WTC11 (cell line): ENCODE measurements around the gene RBM38. TPM values are rescaled to one million over a fixed set of nuclear protein-coding genes. Genes with fewer than 3 reads are reported as not detected.

Source experiments
- ATAC-seq: fragments of 200-7000 bp; cut with Tn5 transposase; 2 replicates; pipeline ENCODE4 v1.10.0; 2021; ENCODE audit warnings: mild to moderate bottlenecking, moderate library complexity
- CTCF ChIA-PET: fragments of 300-600 bp; sonication (Branson Sonifier 250); formaldehyde crosslinking; loops from one replicate; lab custom pipeline; 2021; ENCODE audit warnings: antibody characterized with exemption; lab: Charles Lee
- POLR2A ChIA-PET: fragments of 350-600 bp; sonication (Branson Sonifier 250); formaldehyde crosslinking; loops from one replicate; lab custom pipeline; 2021; ENCODE audit warnings: antibody characterized with exemption; lab: Charles Lee
- DNase-seq: peaks from one replicate; pipeline ENCODE4 v3.0.0; 2021; ENCODE audit warnings: low spot score
- H3K27ac Mint-ChIP-seq: 2 replicates; pipeline ENCODE4 v1.8.0; 2021; ENCODE audit warnings: mixed read lengths
- H3K27me3 Mint-ChIP-seq: 2 replicates; pipeline ENCODE4 v1.8.0; 2021; ENCODE audit warnings: low read depth, mild to moderate bottlenecking, moderate library complexity, mixed read lengths
- H3K36me3 Mint-ChIP-seq: 2 replicates; pipeline ENCODE4 v1.8.0; 2021; ENCODE audit warnings: mixed read lengths
- H3K4me1 Mint-ChIP-seq: 2 replicates; pipeline ENCODE4 v1.8.0; 2022; ENCODE audit warnings: mixed read lengths
- H3K4me3 Mint-ChIP-seq: 2 replicates; pipeline ENCODE4 v1.8.0; 2021; ENCODE audit warnings: mild to moderate bottlenecking, moderate library complexity, mixed read lengths
- H3K9me3 Mint-ChIP-seq: 2 replicates; pipeline ENCODE4 v1.8.0; 2021; ENCODE audit warnings: mixed read lengths
- ARID4B ChIP-seq: sonication (generic); formaldehyde crosslinking; IDR thresholded peaks from 2 replicates; pipeline ENCODE4 v1.8.0; 2023; ENCODE audit warnings: missing genetic modification reagents, mild to moderate bottlenecking, borderline replicate concordance
- CTCF ChIP-seq: fragments of 200-600 bp; IDR thresholded peaks from 2 replicates; pipeline ENCODE4 v1.8.0; 2022; ENCODE audit warnings: antibody characterized with exemption
- E2F1 ChIP-seq: sonication (generic); formaldehyde crosslinking; IDR thresholded peaks from 2 replicates; pipeline ENCODE4 v1.8.0; 2022; ENCODE audit warnings: mild to moderate bottlenecking, missing genetic modification reagents
- ELF4 ChIP-seq: sonication (generic); formaldehyde crosslinking; IDR thresholded peaks from 2 replicates; pipeline ENCODE4 v1.8.1; 2022; ENCODE audit warnings: low read depth, mild to moderate bottlenecking, moderate library complexity, missing genetic modification reagents
- ETV6 ChIP-seq: sonication (generic); formaldehyde crosslinking; IDR thresholded peaks from 2 replicates; pipeline ENCODE4 v1.8.1; 2022; ENCODE audit warnings: mild to moderate bottlenecking, missing genetic modification reagents
- FOXK1 ChIP-seq: sonication (generic); formaldehyde crosslinking; IDR thresholded peaks from 2 replicates; pipeline ENCODE4 v1.8.0; 2022; ENCODE audit warnings: mild to moderate bottlenecking, moderate library complexity, missing genetic modification reagents
- NFATC4 ChIP-seq: fragments of 250-450 bp; sonication (Bioruptor Pico); IDR thresholded peaks from 2 replicates; pipeline ENCODE4 v1.9.0; 2021; ENCODE audit warnings: mild to moderate bottlenecking
- NFE2L1 ChIP-seq: sonication (generic); formaldehyde crosslinking; IDR thresholded peaks from 2 replicates; pipeline ENCODE4 v1.8.1; 2023; ENCODE audit warnings: missing genetic modification reagents
- NFYB ChIP-seq: sonication (generic); formaldehyde crosslinking; conservative IDR thresholded peaks from 2 replicates; pipeline ENCODE4 v1.8.0; 2022; ENCODE audit warnings: low read depth, missing genetic modification reagents
- OVOL2 ChIP-seq: fragments of 250-450 bp; sonication (Bioruptor Pico); IDR thresholded peaks from 2 replicates; pipeline ENCODE4 v1.9.0; 2021; ENCODE audit warnings: mild to moderate bottlenecking, borderline replicate concordance
- PRDM15 ChIP-seq: sonication (generic); formaldehyde crosslinking; IDR thresholded peaks from 2 replicates; pipeline ENCODE4 v1.8.0; 2022; ENCODE audit warnings: missing genetic modification reagents
- PREB ChIP-seq: sonication (generic); formaldehyde crosslinking; IDR thresholded peaks from 2 replicates; pipeline ENCODE4 v1.8.1; 2022; ENCODE audit warnings: mild to moderate bottlenecking, missing genetic modification reagents, moderate library complexity, borderline replicate concordance
- RORB ChIP-seq: fragments of 250-450 bp; sonication (Bioruptor Pico); IDR thresholded peaks from 2 replicates; pipeline ENCODE4 v1.9.0; 2021; ENCODE audit warnings: mild to moderate bottlenecking
- TEAD1 ChIP-seq: sonication (generic); formaldehyde crosslinking; IDR thresholded peaks from 2 replicates; pipeline ENCODE4 v1.8.0; 2022; ENCODE audit warnings: mild to moderate bottlenecking, missing genetic modification reagents
- TEAD4 ChIP-seq: sonication (generic); formaldehyde crosslinking; IDR thresholded peaks from 2 replicates; pipeline ENCODE4 v1.8.0; 2022; ENCODE audit warnings: mild to moderate bottlenecking, missing genetic modification reagents
- ZBTB21 ChIP-seq: sonication (generic); formaldehyde crosslinking; IDR thresholded peaks from 2 replicates; pipeline ENCODE4 v1.8.1; 2023; ENCODE audit warnings: mild to moderate bottlenecking, missing genetic modification reagents, borderline replicate concordance
- ZBTB43 ChIP-seq: sonication (generic); formaldehyde crosslinking; IDR thresholded peaks from 2 replicates; pipeline ENCODE4 v1.8.1; 2023; ENCODE audit warnings: mild to moderate bottlenecking, missing genetic modification reagents
- ZNF121 ChIP-seq: sonication (generic); formaldehyde crosslinking; IDR thresholded peaks from 2 replicates; pipeline ENCODE4 v1.8.0; 2023; ENCODE audit warnings: missing genetic modification reagents
- ZNF138 ChIP-seq: sonication (generic); formaldehyde crosslinking; conservative IDR thresholded peaks from 2 replicates; pipeline ENCODE4 v1.8.1; 2022; ENCODE audit warnings: mild to moderate bottlenecking, moderate library complexity, missing genetic modification reagents
- ZNF425 ChIP-seq: fragments of 250-450 bp; sonication (Bioruptor Pico); conservative IDR thresholded peaks from 2 replicates; pipeline ENCODE4 v1.9.0; 2021; ENCODE audit warnings: mild to moderate bottlenecking
- total RNA-seq: library from RNA; stranded (reverse); gene quantifications from 3 replicates; pipeline ENCODE4 v1.2.3, GENCODE V29; 2021

Gene RBM38
- total RNA-seq, 1 experiment from 2014 or later, result 69.0 TPM

GRCh38 chr20:57361517-57361916 lies 29.7 kb upstream of the RBM38 start:
- H3K36me3 Mint-ChIP-seq, result peaks cover 23% of the 10 kb centered on the region
- no peak overlapping the region for H3K27ac Mint-ChIP-seq
- POLR2A ChIA-PET, result no interaction called here
- ATAC-seq, result no peak
- H3K9me3 Mint-ChIP-seq, result peaks cover 5% of the 10 kb centered on the region
- DNase-seq, result no peak
- H3K27me3 Mint-ChIP-seq, result no peaks in the 10 kb centered on the region
- no peak overlapping the region for H3K4me3 Mint-ChIP-seq
- H3K4me1 Mint-ChIP-seq, result no peaks in the 10 kb centered on the region
- TF ChIP-seq ETV6 (CRISPR knock-in tag), result no peak
- no peak for TF ChIP-seq NFYB (CRISPR knock-in tag)
- TF ChIP-seq TEAD1 (CRISPR knock-in tag), result no peak
- TF ChIP-seq RORB (CRISPR knock-in tag), result no peak
- TF ChIP-seq TEAD4 (CRISPR knock-in tag), result no peak
- TF ChIP-seq CTCF, result no peak
- no peak for TF ChIP-seq ZBTB21 (CRISPR knock-in tag)
- no peak for TF ChIP-seq E2F1 (CRISPR knock-in tag)
- TF ChIP-seq ZBTB43 (CRISPR knock-in tag), result no peak
- no peak for TF ChIP-seq ZNF121 (CRISPR knock-in tag)
- TF ChIP-seq NFE2L1, result no peak
- no peak for TF ChIP-seq PREB
- TF ChIP-seq OVOL2 (CRISPR knock-in tag), result no peak
- TF ChIP-seq ELF4 (CRISPR knock-in tag), result no peak
- TF ChIP-seq NFATC4 (CRISPR knock-in tag), result no peak
- no peak for TF ChIP-seq ZNF425 (CRISPR knock-in tag)
- TF ChIP-seq PRDM15 (CRISPR knock-in tag), result no peak
- TF ChIP-seq FOXK1 (CRISPR knock-in tag), result no peak
- no peak for TF ChIP-seq ZNF138 (CRISPR knock-in tag)
- no peak for TF ChIP-seq ARID4B
- TF ChIP-seq, all 79 proteins: peak for 0
- CTCF ChIA-PET, result no interaction called here
